Activated CD8-positive, alpha-beta memory T cell treated with anti-CD3 and anti-CD28 coated beads, Interleukin-2, amount 50 U/mL, for 48 hours (primary cell): ENCODE measurements around the gene EYA2.

Experiments used
- DNase-seq: peaks from one replicate; pipeline ENCODE4 v3.0.0-alpha.2; 2020

Gene EYA2

GRCh38 chr20:47215653-47216397 is 321.2 kb downstream of the EYA2 start:
- no peak for DNase-seq

- no peak for DNase-seq
These were observed 322.3 kb downstream of the EYA2 start for GRCh38 chr20:47216819-47217410.

- no peak for DNase-seq
These were observed 323.1 kb downstream of the EYA2 start for GRCh38 chr20:47217482-47218446.

- peak; percentile 78 for DNase-seq
These were observed 325.5 kb downstream of the EYA2 start for GRCh38 chr20:47220161-47220582.

GRCh38 chr20:47221036-47221625 is 326.5 kb downstream of the EYA2 start:
- no peak for DNase-seq

- no peak for DNase-seq
These were observed 328.0 kb downstream of the EYA2 start for GRCh38 chr20:47222468-47223119.

GRCh38 chr20:47223896-47224295 is 329.3 kb downstream of the EYA2 start:
- no peak for DNase-seq

GRCh38 chr20:47224300-47224791 is 329.7 kb downstream of the EYA2 start:
- no peak for DNase-seq

GRCh38 chr20:47224857-47225256 is 330.2 kb downstream of the EYA2 start:
- DNase-seq: no peak

- DNase-seq: no peak
These were observed 330.8 kb downstream of the EYA2 start for GRCh38 chr20:47225458-47225857.

GRCh38 chr20:47227119-47227518 is 332.5 kb downstream of the EYA2 start:
- no peak for DNase-seq

- DNase-seq: no peak
These were observed 332.9 kb downstream of the EYA2 start for GRCh38 chr20:47227576-47227975.

- DNase-seq: no peak
These were observed 334.0 kb downstream of the EYA2 start for GRCh38 chr20:47228654-47229053.

- DNase-seq: no peak
These were observed 336.2 kb downstream of the EYA2 start for GRCh38 chr20:47230811-47231256.

- DNase-seq: no peak
These were observed 336.9 kb downstream of the EYA2 start for GRCh38 chr20:47231382-47232039.

GRCh38 chr20:47232518-47232917 is 337.9 kb downstream of the EYA2 start:
- DNase-seq: no peak

- DNase-seq: no peak
These were observed 338.9 kb downstream of the EYA2 start for GRCh38 chr20:47233333-47234188.

- no peak for DNase-seq
These were observed 340.5 kb downstream of the EYA2 start for GRCh38 chr20:47235111-47235510.

- DNase-seq: no peak
These were observed 341.4 kb downstream of the EYA2 start for GRCh38 chr20:47235853-47236638.

GRCh38 chr20:47236639-47236900 is 341.9 kb downstream of the EYA2 start:
- no peak for DNase-seq
